Ovary (tissue), 3 donors: Measurements from ENCODE around the gene GNG12.

Experiments
- POLR2A ChIP-seq: fragments of 450-650 bp; IDR thresholded peaks from one replicate; pipeline ENCODE4 v1.6.1; 2017; ENCODE audit warnings: antibody characterized with exemption, mild to moderate bottlenecking, moderate library complexity
- TF ChIP-seq, protein P1 (sequence below), 3 donors: fragments of 450-650 bp in 2 of 3; fragments of 200-600 bp in 1 of 3; IDR thresholded peaks; one replicate each; pipeline versions ENCODE4 v1.5.1 to v1.8.0; 2016 to 2022; ENCODE audit warnings: antibody characterized with exemption in 3 of 3, mild to moderate bottlenecking in 1 of 3
- donor health status: DM: no; HTN: no; CAD: no.

DNA sequence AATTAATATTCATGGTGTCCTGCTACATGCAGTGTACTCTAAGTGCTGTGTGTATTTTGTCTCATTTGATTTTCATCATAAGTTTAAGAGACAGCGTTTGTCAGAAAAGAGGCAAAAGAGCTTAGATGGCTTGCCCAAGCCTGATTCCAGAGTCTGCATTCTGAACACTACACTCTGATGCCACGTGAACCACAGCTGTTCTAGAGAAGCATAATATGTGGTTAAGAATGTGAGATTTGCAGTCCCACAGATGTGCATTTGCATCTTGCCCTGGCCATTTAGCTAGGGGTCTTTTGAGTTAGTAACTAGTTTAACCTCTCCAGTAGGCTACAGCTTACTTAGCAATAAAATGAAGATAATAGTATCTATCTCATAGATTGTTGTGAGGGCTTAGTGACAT is 157.5 kb downstream of the GNG12 start:
- TF ChIP-seq, protein P1, sequence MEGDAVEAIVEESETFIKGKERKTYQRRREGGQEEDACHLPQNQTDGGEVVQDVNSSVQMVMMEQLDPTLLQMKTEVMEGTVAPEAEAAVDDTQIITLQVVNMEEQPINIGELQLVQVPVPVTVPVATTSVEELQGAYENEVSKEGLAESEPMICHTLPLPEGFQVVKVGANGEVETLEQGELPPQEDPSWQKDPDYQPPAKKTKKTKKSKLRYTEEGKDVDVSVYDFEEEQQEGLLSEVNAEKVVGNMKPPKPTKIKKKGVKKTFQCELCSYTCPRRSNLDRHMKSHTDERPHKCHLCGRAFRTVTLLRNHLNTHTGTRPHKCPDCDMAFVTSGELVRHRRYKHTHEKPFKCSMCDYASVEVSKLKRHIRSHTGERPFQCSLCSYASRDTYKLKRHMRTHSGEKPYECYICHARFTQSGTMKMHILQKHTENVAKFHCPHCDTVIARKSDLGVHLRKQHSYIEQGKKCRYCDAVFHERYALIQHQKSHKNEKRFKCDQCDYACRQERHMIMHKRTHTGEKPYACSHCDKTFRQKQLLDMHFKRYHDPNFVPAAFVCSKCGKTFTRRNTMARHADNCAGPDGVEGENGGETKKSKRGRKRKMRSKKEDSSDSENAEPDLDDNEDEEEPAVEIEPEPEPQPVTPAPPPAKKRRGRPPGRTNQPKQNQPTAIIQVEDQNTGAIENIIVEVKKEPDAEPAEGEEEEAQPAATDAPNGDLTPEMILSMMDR (IDR thresholded peaks at IDR 0.05), result no peak
- no peak for TF ChIP-seq POLR2A
